B cell (primary cell): ENCODE results near the gene SLC5A10. TPM values are rescaled to one million over a fixed set of nuclear protein-coding genes. Genes with fewer than 3 reads are reported as not detected.

Experiments used
- ATAC-seq: fragments of 200-7000 bp; cut with Tn5 transposase; one replicate; pipeline ENCODE4 v1.10.0; 2021; ENCODE audit warnings: low read depth, mild to moderate bottlenecking, moderate number of reproducible peaks, moderate library complexity
- CTCF ChIA-PET: fragments of 350-600 bp; sonication (Branson Sonifier 250); formaldehyde crosslinking; loops from one replicate; lab custom pipeline; 2021; ENCODE audit warnings: antibody characterized with exemption, inconsistent platforms; lab: Charles Lee
- POLR2A ChIA-PET: fragments of 350-600 bp; sonication (Branson Sonifier 250); formaldehyde crosslinking; loops from one replicate; lab custom pipeline; 2021; ENCODE audit warnings: antibody characterized with exemption; lab: Charles Lee
- DNase-seq: peaks from one replicate; pipeline ENCODE4 v3.0.0; 2013
- H2AFZ ChIP-seq: 2 replicates; pipeline ENCODE4 v1.6.1; 2012; ENCODE audit warnings: mild to moderate bottlenecking, low read depth, low read length; ENCODE audit not compliant: insufficient read depth, poor library complexity, severe bottlenecking
- H3K27ac ChIP-seq, 2 donors: 1 replicate in 1 of 2; 2 replicates in 1 of 2; pipeline ENCODE4 v1.5.1; 2012 to 2013; ENCODE audit warnings: low read length in 2 of 2, mild to moderate bottlenecking in 2 of 2, moderate library complexity in 1 of 2
- H3K27me3 ChIP-seq, 4 experiments: fragments of 200-600 bp in 1 of 4; sonication (generic) in 1 of 4; replicated peaks in 1 of 4; 1 replicate in 2 of 4; 2 replicates in 2 of 4; pipeline versions ENCODE4 v1.6.1 to v1.7.0; 2013 to 2016; ENCODE audit warnings: low read length in 3 of 4, mild to moderate bottlenecking in 2 of 4, mixed read lengths in 1 of 4, moderate library complexity in 1 of 4; ENCODE audit not compliant: insufficient read depth in 4 of 4, control insufficient read depth in 3 of 4; ENCODE audit errors: control extremely low read depth in 1 of 4
- H3K36me3 ChIP-seq, 2 experiments: replicated peaks in 1 of 2; 1 replicate in 1 of 2; 2 replicates in 1 of 2; pipeline versions ENCODE4 v1.6.1 to v1.7.1; 2013; ENCODE audit warnings: low read length in 1 of 2; ENCODE audit not compliant: insufficient read depth in 2 of 2, control insufficient read depth in 1 of 2; ENCODE audit errors: control extremely low read depth in 1 of 2, extremely low read depth in 1 of 2
- H3K4me1 ChIP-seq, 2 donors: fragments of 200-600 bp in 1 of 2; sonication (generic) in 1 of 2; 1 replicate in 1 of 2; 2 replicates in 1 of 2; pipeline versions ENCODE4 v1.5.1 to v1.6.1; 2013 to 2017; ENCODE audit warnings: low read length in 2 of 2; ENCODE audit not compliant: control insufficient read depth in 2 of 2, insufficient read depth in 2 of 2
- H3K4me2 ChIP-seq: replicated peaks from 2 replicates; pipeline ENCODE3; 2012; ENCODE audit warnings: mild to moderate bottlenecking, low read depth, low read length; ENCODE audit not compliant: poor library complexity, severe bottlenecking
- H3K4me3 ChIP-seq, 5 experiments: fragments of 200-600 bp in 1 of 5; sonication (generic) in 1 of 5; 1 replicate in 3 of 5; 2 replicates in 2 of 5; pipeline versions ENCODE4 v1.5.1 to v1.7.0; 2011 to 2016; ENCODE audit warnings: low read length in 4 of 5, mild to moderate bottlenecking in 4 of 5, low read depth in 2 of 5, control low read depth in 1 of 5, moderate library complexity in 1 of 5; ENCODE audit not compliant: insufficient read depth in 1 of 5; ENCODE audit errors: control extremely low read depth in 1 of 5, extremely low read depth in 1 of 5
- H3K79me2 ChIP-seq: fragments of 200-600 bp; sonication (generic); one replicate; pipeline ENCODE4 v1.6.0; 2016; ENCODE audit warnings: low read length; ENCODE audit not compliant: control insufficient read depth, insufficient read depth
- H3K9ac ChIP-seq: fragments of 200-600 bp; sonication (generic); 2 replicates; pipeline ENCODE4 v1.6.1; 2017; ENCODE audit warnings: mild to moderate bottlenecking, low read length, moderate library complexity
- H3K9me3 ChIP-seq, 3 donors: one replicate each; pipeline versions ENCODE4 v1.6.1 to v1.7.1; 2013; ENCODE audit warnings: low read length in 2 of 3; ENCODE audit not compliant: control insufficient read depth in 2 of 3, insufficient read depth in 1 of 3; ENCODE audit errors: control extremely low read depth in 1 of 3
- H4K20me1 ChIP-seq: 2 replicates; pipeline ENCODE4 v1.6.0; 2012; ENCODE audit warnings: mild to moderate bottlenecking, low read length; ENCODE audit not compliant: insufficient read depth, control insufficient read depth, poor library complexity, severe bottlenecking
- H3K27ac Mint-ChIP-seq: one replicate; pipeline ENCODE4 v1.8.0; 2021; ENCODE audit warnings: mixed read lengths
- H3K27me3 Mint-ChIP-seq: one replicate; pipeline ENCODE4 v1.8.0; 2021; ENCODE audit warnings: mixed read lengths
- H3K4me1 Mint-ChIP-seq: one replicate; pipeline ENCODE4 v1.8.0; 2021; ENCODE audit warnings: mixed read lengths
- H3K4me3 Mint-ChIP-seq: one replicate; pipeline ENCODE4 v1.8.0; 2021; ENCODE audit warnings: mixed read lengths
- H3K9me3 Mint-ChIP-seq: one replicate; pipeline ENCODE4 v1.8.0; 2022; ENCODE audit warnings: mixed read lengths; ENCODE audit not compliant: insufficient read depth
- CTCF ChIP-seq: fragments of 200-600 bp; IDR thresholded peaks from one replicate; pipeline ENCODE4 v1.8.0; 2022; ENCODE audit warnings: antibody characterized with exemption, mild to moderate bottlenecking
- EZH2 ChIP-seq: IDR thresholded peaks from 2 replicates; pipeline ENCODE4 v1.6.1; 2012; ENCODE audit warnings: borderline replicate concordance, low read depth, mild to moderate bottlenecking, moderate library complexity, low read length; ENCODE audit not compliant: insufficient read depth, poor library complexity, severe bottlenecking
- WGBS: methylation state at CpG from one replicate; pipeline ENCODE4 v1.1.5; 2013; ENCODE audit warnings: missing lambda C conversion rate; ENCODE audit not compliant: insufficient coverage; 5-methylcytosine and 5-hydroxymethylcytosine counted together
- intact Hi-C: fragments of 100-400 bp; cut with micrococcal nuclease; formaldehyde crosslinking; loops from one replicate; pipeline ENCODE4 v1.10.0; 2022
- polyA plus RNA-seq: library from polyadenylated mRNA; depleted of rRNA; stranded (reverse); fragments of >200 nt; gene quantifications from 2 replicates; pipeline ENCODE4 v1.2.3, GENCODE V29; 2012
- total RNA-seq, 2 donors: library from RNA; stranded (reverse); fragments of 120-200 nt in 1 of 2; gene quantifications; 1 replicate in 1 of 2; 2 replicates in 1 of 2; pipeline versions ENCODE4 v1.2.3 to v1.2.4, GENCODE V29; 2013 to 2022

The SLC5A10 gene
- total and polyA plus RNA-seq, 2 donors (not counting 1 experiment from before 2014, with no cell fraction given): not detected

DNA sequence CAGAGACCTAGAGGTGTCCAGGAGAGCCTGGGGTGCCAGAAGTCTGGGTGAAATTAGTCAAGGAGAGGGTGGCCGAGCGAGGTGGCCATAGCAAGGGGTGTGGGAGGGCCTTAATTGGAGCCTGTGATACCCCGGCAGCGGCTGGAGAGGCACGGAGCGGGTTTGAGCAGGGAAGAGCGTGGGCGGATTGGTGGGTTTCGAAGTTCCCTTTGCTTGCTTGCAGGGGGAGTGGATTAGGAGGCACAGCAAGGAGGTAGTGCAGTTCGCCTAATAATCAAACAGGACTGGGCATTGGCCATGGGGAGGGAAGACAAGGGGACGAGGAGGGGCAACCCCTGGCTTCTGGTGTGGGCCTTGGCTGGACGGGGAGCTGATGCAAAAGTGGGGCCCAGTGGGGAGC, 58.0 kb downstream of the SLC5A10 start:
- Histone ChIP-seq H3K4me2 (no peak overlapping the region), H3K36me3 (no peaks in the 10 kb centered on the region), H3K27ac (no peak overlapping the region), H3K27me3 (peaks cover 0 to 5% (median 0%) of the 10 kb centered on the region in 4 experiments), H3K9me3 (no peaks in the 10 kb centered on the region), H3K4me3 (no peak overlapping the region), H3K9ac (no peak overlapping the region), H4K20me1 (no peaks in the 10 kb centered on the region), H2AFZ (no peak overlapping the region), H3K4me1 (peaks cover 1 to 7% of the 10 kb centered on the region in 2 donors), H3K79me2 (no peaks in the 10 kb centered on the region)
- ATAC-seq (no peak), DNase-seq (no peak)
- POLR2A ChIA-PET: no interaction called here
- intact Hi-C loops: no loop called here
- peaks cover 8% of the 10 kb centered on the region for H3K4me1 Mint-ChIP-seq
- TF ChIP-seq EZH2 (no peak), CTCF (no peak)
- WGBS: 96% methylated on average over 11 of the region's 12 CpGs
- H3K27ac Mint-ChIP-seq: no peak overlapping the region
- CTCF ChIA-PET: no interaction called here
- no peaks in the 10 kb centered on the region for H3K27me3 Mint-ChIP-seq
- no peak overlapping the region for H3K4me3 Mint-ChIP-seq
- H3K9me3 Mint-ChIP-seq: no peaks in the 10 kb centered on the region

GRCh38 chr17:19010729-19011505, 59.0 kb downstream of the SLC5A10 start:
- no peak for ATAC-seq
- no peaks in the 10 kb centered on the region for H3K27me3 Mint-ChIP-seq
- TF ChIP-seq EZH2: no peak
- no peak for TF ChIP-seq CTCF
- Histone ChIP-seq H3K36me3 (no peaks in the 10 kb centered on the region), H3K4me3 (no peak overlapping the region), H3K4me1 (no peaks in the 10 kb centered on the region), H3K27me3 (peaks cover 0 to 5% (median 0%) of the 10 kb centered on the region in 4 experiments), H2AFZ (no peak overlapping the region), H3K4me2 (no peak overlapping the region), H3K9ac (no peak overlapping the region), H3K9me3 (no peaks in the 10 kb centered on the region), H3K27ac (no peak overlapping the region), H4K20me1 (no peaks in the 10 kb centered on the region), H3K79me2 (no peaks in the 10 kb centered on the region)
- 78% methylated on average over 6 of the region's 11 CpGs for WGBS
- H3K27ac Mint-ChIP-seq: no peak overlapping the region
- intact Hi-C loops: no loop called here
- DNase-seq: no peak
- ChIA-PET POLR2A (interaction anchor here (0.8 kb wide), 1 partner anchor 9 kb away, joined by 3 read pairs; no protein-coding TSS in a partner anchor), CTCF (interaction anchor here (1.2 kb wide), 1 partner anchor 50 kb away, joined by 3 read pairs; no protein-coding TSS in a partner anchor)
- H3K4me3 Mint-ChIP-seq: no peak overlapping the region
- H3K9me3 Mint-ChIP-seq: no peaks in the 10 kb centered on the region
- H3K4me1 Mint-ChIP-seq: peaks cover 3% of the 10 kb centered on the region
